ENCODE results near the gene SLC9A7. TPM values are rescaled to one million over a fixed set of nuclear protein-coding genes. Genes with fewer than 3 reads are reported as not detected.
"Not testable (repeated sequence)": the region's sequence is repeated elsewhere in the genome, so short reads cannot be mapped to it uniquely, and the experiment has no call there.

SLC9A7 gene
- total RNA-seq = 1 to 10 TPM; 1.8 to 1.9 TPM
- long read RNA-seq, donor 1 = 0 reads
- long read RNA-seq, donor 2 = 0 reads

DNA sequence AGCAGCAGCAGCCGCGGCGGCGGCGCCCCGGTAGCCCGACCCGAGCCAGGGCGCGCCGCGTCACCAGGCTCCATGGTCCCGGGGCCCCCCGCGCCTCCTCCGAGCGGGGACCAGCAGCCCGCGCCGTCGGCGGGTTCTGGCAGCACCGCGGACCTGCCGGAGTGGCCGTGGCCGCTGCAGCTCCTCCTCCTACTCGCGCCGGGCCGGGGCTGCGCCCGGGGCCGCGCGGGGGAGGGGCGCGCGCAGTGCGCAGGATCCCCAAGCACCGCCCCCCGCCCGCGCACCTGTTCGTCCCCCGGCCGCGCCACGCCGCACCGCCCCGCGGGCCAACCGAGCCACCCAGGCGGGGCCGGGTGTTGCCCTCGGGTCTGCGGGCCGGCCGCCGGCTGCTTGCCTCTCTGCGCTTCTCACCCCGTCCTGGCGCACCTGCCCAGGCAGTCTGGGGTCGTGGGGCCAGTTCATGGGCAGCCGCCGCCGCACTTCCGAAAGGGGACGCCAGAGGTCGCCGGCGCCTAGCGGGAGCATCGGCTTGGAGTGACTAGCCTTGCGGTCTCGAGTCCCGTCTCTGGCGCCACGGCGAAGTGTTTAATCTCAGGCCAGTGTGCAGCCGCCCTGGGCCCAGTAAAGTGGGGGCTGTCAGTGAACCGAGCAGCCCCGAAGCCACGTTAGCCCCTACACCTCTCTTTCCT lies at the start of gene SLC9A7:
Gene SLC9A7 (minus strand): TSS at position 163 of the 689 bp plus-strand sequence. CDS start 89 bp downstream, at position 74.
- intact Hi-C loops (cut with DNase I) = no loop called here
- DNase-seq (ENCODE audit: low spot score) = peak; percentile 92

DNA sequence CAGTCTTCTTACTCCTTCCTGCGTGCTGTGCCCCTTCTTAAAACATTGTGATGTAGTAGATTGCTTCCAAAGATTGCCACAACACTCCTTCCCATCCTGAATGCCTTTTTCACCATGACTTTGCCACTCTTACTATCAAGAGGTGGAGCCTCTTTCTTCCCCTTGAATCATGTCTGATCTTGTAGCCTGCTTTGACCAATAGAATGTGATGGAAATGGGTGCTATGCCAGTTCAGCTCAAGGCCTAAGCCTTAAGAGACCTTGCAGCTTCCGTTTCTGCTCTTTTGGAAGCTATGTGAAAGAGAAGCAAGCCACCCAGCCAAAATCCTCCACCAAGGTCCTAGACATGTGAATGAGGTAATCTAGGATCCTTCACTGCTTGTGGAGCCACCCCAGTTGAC lies 46.4 kb upstream of the SLC9A7 start:
- no peak for DNase-seq (ENCODE audit: low spot score)
- intact Hi-C loops (cut with DNase I) = no loop called here

DNA sequence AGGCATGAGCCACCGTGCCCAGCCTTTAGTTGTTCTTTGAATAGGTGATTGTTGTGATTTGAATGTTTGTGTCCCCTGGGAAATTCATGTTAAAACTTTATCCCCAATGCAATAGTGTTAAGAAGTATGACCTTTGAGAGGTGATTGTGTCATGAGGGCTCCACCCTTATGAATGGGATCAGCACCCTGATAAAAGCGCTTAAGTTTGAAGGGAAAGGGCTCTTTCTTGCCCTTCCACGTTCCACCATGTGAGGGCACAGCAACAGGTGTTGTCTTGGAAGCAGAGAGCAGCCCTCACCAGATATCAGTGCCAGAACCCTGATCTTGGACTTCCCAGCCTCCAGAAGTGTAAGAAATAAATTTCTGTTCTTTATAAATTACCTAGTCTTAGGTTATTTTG lies 44.2 kb upstream of the SLC9A7 start:
- intact Hi-C loops (cut with DNase I) = no loop called here
- no peak for DNase-seq (ENCODE audit: low spot score)

DNA sequence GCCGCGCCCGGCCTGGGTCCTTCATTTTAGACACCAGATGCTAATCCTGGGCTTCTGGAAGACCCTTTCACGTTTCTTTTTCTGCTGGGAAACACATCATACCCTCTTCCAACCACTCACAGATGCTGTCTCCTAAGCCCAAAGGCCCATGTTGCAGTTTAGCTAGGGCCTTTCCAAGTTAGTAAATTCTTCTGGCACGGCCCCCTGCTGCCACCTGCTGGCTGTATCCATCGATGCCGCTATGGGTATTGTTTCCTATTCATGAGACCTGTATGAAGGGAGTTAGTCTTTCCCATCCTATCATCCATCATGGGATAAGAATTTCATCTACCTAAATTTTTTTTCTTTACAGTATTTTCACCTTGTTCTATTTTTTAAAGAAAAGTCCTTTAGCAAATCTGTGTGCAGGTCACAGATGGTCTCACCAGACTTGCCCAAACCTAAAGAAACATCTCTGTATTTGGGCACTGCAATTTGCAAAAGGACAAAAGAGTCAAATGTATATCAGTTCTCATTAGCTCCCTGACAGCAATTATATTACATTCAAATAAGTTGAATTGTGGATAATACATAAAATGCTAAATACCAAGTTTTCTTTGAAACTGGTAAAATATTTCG lies 37.8 kb upstream of the SLC9A7 start:
- DNase-seq (ENCODE audit: low spot score) = peak; percentile 89
- intact Hi-C loops (cut with DNase I) = no loop called here

DNA sequence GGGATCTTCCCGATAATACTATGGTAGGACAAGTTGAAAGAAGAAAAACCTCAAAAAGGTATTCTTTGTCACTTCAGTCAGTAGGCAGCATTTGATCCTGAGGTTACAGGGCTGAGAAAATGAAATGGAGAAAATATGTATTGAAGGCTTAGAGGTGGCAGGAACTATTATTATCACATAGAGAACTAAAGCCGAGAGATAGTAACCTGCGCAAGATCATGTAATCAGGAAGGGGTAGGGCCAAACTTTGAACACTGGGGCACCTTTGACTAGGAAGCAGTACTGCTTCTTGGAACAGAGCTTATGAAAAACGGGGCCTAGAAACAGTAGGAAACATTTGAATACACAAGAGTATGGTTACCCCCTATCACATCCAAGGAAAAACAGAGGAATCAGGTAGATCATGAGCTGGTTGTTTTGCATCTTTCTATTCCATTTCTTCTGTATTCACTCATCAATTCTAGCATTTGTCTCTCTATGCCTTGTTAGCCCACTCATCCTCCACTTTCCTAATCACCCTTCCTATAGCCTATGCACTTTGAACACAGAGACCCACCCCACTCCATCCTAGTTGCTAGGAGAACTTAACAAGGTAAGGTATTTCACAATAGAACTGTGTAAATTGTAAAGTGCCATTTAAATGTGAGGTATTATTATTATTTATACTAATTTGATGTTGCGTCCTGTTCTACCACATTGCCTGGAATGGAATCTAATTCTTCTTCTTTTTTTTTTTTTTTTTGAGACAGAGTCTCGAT lies 34.6 kb upstream of the SLC9A7 start:
- intact Hi-C loops (cut with DNase I) = no loop called here
- DNase-seq (ENCODE audit: low spot score) = no peak

DNA sequence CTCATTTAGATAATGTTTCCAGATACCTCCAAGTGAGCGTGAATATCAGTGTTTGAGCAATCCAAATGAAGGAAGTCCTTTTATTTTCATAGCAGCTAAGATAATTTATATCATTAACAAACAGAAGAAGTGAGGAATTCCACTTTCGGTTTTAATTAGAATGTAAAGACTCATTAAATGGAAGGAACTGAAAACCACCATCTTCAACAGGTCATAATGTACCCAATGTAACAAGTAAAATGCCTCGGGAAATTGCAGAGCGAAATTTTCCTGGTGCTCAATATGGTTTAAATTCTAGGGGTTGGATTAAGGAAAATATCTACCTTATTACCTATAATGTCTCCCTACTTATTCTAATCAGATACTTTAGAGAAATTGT lies 33.9 kb upstream of the SLC9A7 start:
- intact Hi-C loops (cut with DNase I) = no loop called here
- no peak for DNase-seq (ENCODE audit: low spot score)

DNA sequence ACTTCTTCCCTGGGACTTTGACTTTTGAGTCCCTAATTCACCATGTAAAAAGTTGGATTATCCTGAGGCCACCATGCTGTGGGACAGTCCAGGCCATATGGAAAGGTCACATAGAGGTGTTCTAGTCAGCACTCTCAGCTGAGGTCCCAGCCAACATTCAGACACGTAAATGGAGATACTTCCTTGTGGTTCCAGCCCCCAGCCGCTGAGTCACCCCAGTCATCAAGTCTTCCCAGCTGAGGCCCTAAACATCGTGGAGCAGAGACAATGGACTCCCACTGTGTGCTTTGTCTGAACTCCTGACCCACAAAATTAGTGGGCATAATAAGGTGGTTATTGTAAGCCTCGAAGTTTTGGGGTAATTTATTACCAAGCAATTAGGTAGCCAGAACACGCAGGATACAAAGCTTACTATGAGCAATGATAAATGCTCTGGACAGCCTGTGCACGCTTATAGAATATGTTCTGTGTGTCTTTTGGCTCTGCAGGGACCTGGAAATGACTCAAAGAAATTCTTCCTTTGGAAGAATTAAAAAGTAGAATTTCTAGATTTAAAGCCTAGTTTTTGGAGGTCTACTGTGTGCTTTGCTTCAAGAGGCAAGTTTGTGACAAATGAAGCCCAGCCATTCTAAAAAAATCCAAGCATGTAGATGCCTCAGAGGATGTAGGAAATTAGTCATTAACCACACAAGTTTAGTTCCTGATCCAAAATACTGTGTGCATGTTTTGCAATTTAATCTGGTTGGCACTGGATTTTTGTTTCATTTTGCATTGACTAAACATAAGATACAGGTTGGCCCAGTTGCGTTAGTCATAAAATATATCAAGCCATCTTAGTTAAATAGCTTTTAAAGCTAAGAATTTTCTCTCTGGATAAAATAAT lies 33.2 kb upstream of the SLC9A7 start:
- intact Hi-C loops (cut with DNase I) = no loop called here
- no peak for DNase-seq (ENCODE audit: low spot score)

DNA sequence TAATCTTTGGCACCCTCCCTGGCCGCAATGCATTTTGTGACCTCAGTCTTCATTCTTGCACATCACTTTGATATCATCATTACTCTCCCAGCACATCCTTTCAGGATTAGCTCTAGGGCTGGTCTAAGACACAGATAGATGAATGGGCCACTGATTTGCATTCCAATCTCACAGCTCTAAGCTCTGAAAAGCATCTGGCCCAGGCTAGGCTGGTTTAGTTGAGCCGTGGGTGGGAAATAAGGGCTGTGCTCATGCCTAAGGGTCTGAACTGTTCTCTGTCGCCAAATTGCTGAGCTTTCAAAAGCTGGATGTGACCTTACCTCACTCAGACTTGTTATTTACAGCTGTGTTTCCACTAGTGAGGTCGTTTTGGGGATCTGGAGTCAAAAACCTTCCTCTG lies 30.0 kb upstream of the SLC9A7 start:
- no peak for DNase-seq (ENCODE audit: low spot score)
- intact Hi-C loops (cut with DNase I) = no loop called here

DNA sequence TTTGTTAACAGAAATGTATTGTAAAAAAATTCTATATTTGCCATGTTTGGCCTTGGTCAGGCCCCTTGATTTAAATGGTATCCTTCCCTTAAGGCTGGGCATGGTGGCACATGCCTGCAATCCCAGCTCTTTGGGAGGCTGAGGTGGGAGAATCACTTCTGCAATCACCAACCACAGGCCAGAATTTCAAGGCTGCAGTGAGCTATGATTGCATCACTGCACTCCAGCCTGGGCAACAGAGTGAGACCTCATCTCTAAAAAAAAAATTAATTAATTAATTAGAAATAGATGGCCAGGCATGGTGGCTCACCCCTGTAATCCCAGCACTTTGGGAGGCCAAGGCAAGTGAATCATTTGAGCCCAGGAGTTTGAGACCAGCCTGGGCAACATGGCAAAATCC lies 25.5 kb upstream of the SLC9A7 start:
- intact Hi-C loops (cut with DNase I); DNase-seq (ENCODE audit: low spot score): not testable (repeated sequence)

DNA sequence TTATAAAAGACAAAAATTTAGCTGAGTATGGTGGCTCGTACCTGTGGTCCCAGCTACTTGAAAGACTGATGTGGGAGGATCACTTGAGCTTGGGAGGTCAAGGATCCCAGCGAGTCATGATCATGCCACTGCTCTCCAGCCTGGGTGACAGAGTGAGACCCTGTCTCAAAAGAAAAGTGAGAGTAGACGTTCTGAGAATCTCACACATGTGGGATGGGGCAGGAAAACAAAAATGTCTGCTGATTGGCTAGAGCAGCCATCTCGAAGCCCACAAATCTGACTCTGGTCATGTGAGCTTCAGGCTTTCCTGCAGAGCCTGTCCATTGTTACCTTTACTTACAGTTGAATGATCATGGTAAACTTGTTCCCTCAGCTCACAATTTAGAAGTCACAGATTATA lies 23.1 kb upstream of the SLC9A7 start:
- DNase-seq (ENCODE audit: low spot score) = no peak
- intact Hi-C loops (cut with DNase I) = no loop called here

DNA sequence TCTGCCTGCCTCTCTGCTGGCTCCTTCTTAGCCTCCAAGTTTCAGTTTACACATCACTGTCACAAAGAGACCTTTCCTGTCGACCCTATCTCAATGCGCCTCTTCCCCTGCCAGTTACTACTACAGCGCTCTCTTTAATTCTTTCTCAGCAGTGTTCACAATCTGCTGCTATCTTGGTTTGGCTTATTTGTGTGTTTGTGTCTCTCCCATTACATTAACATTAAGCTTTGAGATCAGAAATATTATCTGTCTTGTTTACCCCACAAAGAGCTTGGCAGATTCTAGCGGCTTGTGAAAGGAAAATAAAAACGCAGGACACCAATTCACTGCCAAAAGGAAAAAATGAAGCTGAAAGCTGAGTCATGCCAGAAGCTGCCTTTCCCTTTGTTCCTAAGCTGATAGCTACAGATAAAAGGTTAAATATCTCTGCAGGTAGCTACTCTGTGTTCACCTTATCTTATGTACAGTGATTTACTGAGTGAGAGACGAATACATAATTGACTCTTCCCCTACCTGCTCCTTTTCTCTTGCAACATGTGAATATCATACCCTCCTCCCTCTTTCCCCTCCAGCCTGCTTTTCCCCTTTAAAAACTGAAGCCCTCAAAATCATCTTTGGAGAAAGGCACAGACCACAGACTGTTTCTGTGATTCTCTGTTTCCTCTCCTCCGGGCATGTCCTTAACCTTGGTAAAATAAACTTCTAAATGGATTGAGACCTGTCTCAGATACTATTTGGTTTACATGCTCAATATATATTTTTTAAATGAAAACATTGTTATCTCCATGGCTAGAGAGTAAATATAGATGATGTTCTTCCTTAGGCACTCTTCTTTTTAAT lies 19.3 kb upstream of the SLC9A7 start:
- intact Hi-C loops (cut with DNase I) = loop anchor here in 1 of 2 donors (5.0 kb wide), 1 partner anchor 859 kb away; no protein-coding TSS in a partner anchor
- DNase-seq (ENCODE audit: low spot score) = no peak

DNA sequence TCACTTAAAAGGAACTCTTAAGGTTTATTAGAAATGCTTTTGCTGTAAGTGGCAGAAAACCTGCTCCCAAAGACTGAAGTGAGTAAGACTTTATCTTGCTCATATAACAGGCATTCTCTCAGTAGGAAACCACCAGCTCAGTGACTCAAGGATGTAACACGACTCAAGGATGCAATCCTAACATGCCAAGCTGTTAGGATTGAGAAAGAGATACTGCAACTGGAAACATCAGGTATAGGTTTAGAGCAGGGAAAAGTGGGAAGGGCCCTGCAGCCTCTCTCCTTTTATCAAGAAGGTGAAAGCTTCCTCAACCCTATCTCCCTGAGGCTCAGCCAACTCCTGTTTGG lies 11.9 kb upstream of the SLC9A7 start:
- no peak for DNase-seq (ENCODE audit: low spot score)
- intact Hi-C loops (cut with DNase I) = no loop called here

DNA sequence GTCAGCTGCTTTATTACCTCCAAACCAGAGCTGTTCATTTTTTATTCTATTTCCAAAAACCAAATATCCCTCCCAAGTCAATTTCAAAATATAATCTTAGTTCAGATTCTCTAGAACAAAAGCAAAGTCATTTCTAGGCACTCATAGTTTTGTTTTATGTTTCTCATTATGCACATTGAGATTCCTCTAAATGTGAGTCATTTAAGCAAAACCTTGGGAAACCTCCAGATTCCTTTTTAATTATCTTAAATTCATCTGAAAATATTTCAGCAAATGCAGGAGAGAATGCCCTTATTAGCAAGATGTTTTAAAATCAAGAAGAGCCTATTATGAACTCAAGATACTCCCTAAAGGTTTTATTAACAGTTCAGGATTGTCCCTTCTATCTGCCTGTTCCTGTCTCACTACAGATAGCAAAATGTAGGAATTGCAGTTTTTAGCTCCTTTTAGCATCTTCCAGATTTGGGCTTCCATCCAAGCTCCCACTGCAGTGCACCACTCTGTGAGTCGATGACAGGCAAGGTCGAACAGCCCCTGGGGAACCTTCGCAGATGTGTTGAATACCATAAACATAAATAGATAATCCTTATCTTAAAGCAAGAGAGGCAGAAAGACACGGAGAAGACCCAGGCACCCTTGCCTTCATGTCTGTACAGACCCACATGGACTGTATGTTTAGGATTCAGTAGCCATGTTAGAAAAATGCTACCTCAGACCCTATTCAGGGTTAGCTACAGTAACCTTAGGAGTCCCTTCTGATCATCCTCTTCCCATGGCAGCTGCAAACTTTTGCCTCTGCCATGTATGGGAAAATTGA lies 11.3 kb upstream of the SLC9A7 start:
- intact Hi-C loops (cut with DNase I) = no loop called here
- no peak for DNase-seq (ENCODE audit: low spot score)

DNA sequence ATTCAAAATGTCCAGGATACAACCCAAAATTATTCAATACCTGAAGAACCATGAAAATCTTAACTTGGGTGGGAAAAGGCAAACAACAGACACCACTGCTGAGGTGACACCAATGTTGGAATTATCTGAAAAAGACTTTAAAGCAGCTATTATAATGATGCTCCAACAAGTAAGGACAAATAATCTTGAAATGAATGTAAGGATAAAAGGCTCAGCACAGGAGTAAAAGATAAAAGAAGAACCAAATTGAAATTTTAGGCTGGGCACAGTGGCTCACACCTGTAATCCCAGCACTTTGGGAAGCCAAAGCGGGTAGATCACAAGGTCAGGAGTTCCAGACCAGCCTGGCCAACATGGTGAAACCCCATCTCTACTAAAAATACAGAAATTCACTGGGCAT lies 4.0 kb upstream of the SLC9A7 start:
- intact Hi-C loops (cut with DNase I) = no loop called here
- no peak for DNase-seq (ENCODE audit: low spot score)

DNA sequence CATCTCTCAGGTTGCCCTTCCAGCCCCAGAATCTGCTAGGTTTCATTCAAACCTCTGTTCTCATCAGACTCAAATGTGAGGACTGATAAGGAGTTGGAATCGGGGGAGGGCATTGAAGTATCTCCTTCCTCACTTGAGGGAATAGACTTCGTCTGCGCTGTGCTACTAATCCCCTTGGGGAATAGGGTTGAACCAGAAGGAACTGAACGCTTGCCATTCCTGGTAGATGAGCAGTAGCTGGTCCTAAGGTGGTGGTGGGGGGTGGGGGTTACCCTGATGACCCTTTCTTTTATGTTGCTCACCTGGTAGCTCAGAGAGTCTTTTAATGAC lies 692 bp upstream of the SLC9A7 start:
- intact Hi-C loops (cut with DNase I) = no loop called here
- DNase-seq (ENCODE audit: low spot score) = no peak

DNA sequence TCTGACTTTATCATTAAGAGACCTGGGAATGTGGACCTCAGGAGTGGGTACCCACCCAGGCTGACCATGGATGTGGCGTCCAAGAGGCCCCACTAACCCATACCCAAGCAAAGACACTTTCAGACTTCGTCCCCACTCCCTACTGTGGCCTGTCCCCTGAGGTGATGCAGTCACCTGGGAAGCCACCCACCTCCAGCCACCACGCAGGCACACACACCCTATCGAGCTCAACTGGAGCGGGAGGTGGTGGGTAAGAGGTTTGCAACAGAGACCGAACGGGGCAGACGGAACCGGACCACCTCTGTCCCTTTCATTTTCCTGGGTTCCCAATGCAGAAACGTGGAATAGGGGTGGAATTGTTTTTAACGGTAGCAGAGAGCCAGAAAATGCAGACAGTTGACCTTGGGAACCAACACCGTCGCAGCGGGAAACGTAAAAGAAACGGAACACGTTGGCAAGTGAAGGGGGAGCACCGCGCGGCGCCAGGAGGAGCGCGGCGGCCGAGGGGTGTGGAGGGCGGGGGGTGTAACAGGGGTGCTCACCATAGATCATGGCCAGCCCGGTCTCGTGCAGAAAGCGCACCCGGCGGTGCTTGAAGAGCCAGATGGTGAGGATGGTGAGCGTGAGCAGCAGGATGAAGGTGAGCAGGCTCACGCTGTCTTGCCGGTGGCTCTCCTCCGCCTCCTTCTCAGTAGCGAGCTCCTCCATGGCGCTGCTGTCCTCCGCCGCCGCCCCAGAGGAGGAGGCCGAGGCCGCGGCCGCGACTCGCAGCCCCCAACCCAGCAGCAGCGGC lies 559 bp downstream of the SLC9A7 start:
- intact Hi-C loops (cut with DNase I) = no loop called here
- no peak for DNase-seq (ENCODE audit: low spot score)

DNA sequence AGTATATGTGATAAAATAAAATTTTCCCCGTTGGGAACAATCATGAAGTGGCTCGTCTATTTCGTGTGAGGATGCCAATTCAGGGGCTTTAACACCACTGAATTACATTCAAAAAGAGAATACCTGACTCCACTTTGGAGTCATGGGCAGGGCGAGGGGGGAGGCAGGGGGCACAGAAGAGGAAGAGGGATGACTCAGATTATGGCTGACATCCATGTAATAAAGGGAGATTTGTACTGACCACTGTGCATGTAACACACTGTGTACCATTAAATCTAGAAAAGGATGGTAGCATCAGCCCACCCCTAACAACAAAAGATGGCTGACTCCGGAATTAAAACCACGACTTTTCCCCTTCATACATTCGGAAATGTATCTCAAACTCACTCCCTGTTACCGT lies 1.3 kb downstream of the SLC9A7 start:
- DNase-seq (ENCODE audit: low spot score) = no peak
- intact Hi-C loops (cut with DNase I) = no loop called here
